GM23338 (cell line): Measurements from ENCODE around the gene RAD50. TPM values are rescaled to one million over a fixed set of nuclear protein-coding genes. Genes with fewer than 3 reads are reported as not detected.

ENCODE experiments used
- ATAC-seq: fragments of 200-7000 bp; cut with Tn5 transposase; 3 replicates; pipeline ENCODE4 v1.9.1; 2020
- DNase-seq: peaks from one replicate; pipeline ENCODE4 v3.0.0-alpha.2; 2015; ENCODE audit warnings: low spot score
- H2AFZ ChIP-seq: fragments of 200-600 bp; sonication (generic); 2 replicates; pipeline ENCODE4 v1.8.0; 2016; ENCODE audit warnings: antibody characterized with exemption, mild to moderate bottlenecking, moderate library complexity
- H3F3A ChIP-seq: fragments of 200-600 bp; sonication (generic); replicated peaks from 2 replicates; pipeline ENCODE4 v1.8.0; 2017; ENCODE audit warnings: antibody characterized with exemption, mixed run types, low read depth
- H3K27ac ChIP-seq: fragments of 200-600 bp; sonication (generic); 2 replicates; pipeline ENCODE4 v1.6.1; 2016; ENCODE audit warnings: low read depth
- H3K27me3 ChIP-seq: fragments of 200-600 bp; sonication (generic); 2 replicates; pipeline ENCODE4 v1.8.0; 2016; ENCODE audit warnings: mild to moderate bottlenecking, mixed run types, moderate library complexity; ENCODE audit not compliant: insufficient read depth
- H3K36me3 ChIP-seq: fragments of 200-600 bp; sonication (generic); 2 replicates; pipeline ENCODE4 v1.8.0; 2016; ENCODE audit warnings: mild to moderate bottlenecking; ENCODE audit not compliant: insufficient read depth
- H3K4me1 ChIP-seq: fragments of 200-600 bp; sonication (generic); 2 replicates; pipeline ENCODE4 v1.8.0; 2016; ENCODE audit warnings: mild to moderate bottlenecking, moderate library complexity; ENCODE audit not compliant: insufficient read depth
- H3K4me2 ChIP-seq: fragments of 200-600 bp; sonication (generic); 2 replicates; pipeline ENCODE4 v1.7.1; 2017; ENCODE audit warnings: mixed run types
- H3K4me3 ChIP-seq: fragments of 200-600 bp; sonication (generic); 2 replicates; pipeline ENCODE4 v1.6.1; 2016; ENCODE audit warnings: mixed run types
- H3K79me2 ChIP-seq: fragments of 200-600 bp; sonication (generic); replicated peaks from 2 replicates; pipeline ENCODE4 v1.8.0; 2017; ENCODE audit warnings: mild to moderate bottlenecking; ENCODE audit not compliant: insufficient read depth
- H3K9me2 ChIP-seq: fragments of 200-600 bp; sonication (generic); 2 replicates; pipeline ENCODE4 v1.8.0; 2017; ENCODE audit not compliant: insufficient read depth
- H4K20me1 ChIP-seq: fragments of 200-600 bp; sonication (generic); replicated peaks from 2 replicates; pipeline ENCODE4 v1.8.0; 2017; ENCODE audit warnings: mild to moderate bottlenecking; ENCODE audit not compliant: insufficient read depth
- H3K27ac Mint-ChIP-seq: 2 replicates; pipeline ENCODE4 v1.8.0; 2020; ENCODE audit warnings: inconsistent platforms, mild to moderate bottlenecking, moderate library complexity, mixed read lengths
- H3K27me3 Mint-ChIP-seq: 3 replicates; pipeline ENCODE4 v1.8.0; 2022; ENCODE audit warnings: low read depth, mild to moderate bottlenecking, moderate library complexity, mixed read lengths, inconsistent platforms; ENCODE audit not compliant: insufficient read depth, poor library complexity
- H3K36me3 Mint-ChIP-seq: 3 replicates; pipeline ENCODE4 v1.8.0; 2021; ENCODE audit warnings: low read depth, mild to moderate bottlenecking, inconsistent platforms, moderate library complexity, mixed read lengths
- H3K4me1 Mint-ChIP-seq: 3 replicates; pipeline ENCODE4 v1.8.0; 2020; ENCODE audit warnings: mild to moderate bottlenecking, inconsistent platforms, mixed read lengths
- H3K4me3 Mint-ChIP-seq: 3 replicates; pipeline ENCODE4 v1.8.0; 2021; ENCODE audit warnings: moderate library complexity, mild to moderate bottlenecking, inconsistent platforms, mixed read lengths
- H3K9me3 Mint-ChIP-seq: 3 replicates; pipeline ENCODE4 v1.8.0; 2020; ENCODE audit warnings: moderate library complexity, mild to moderate bottlenecking, inconsistent platforms, mixed read lengths
- EZH2 ChIP-seq: fragments of 200-600 bp; sonication (generic); IDR thresholded peaks from one replicate; pipeline ENCODE4 v1.8.0; 2017; ENCODE audit warnings: antibody characterized with exemption, mild to moderate bottlenecking, low read depth; ENCODE audit not compliant: unreplicated experiment
- EZH2phosphoT487 ChIP-seq: fragments of 200-600 bp; sonication (generic); IDR thresholded peaks from one replicate; pipeline ENCODE4 v1.8.1; 2018; ENCODE audit warnings: antibody characterized with exemption; ENCODE audit not compliant: unreplicated experiment
- JUNB ChIP-seq: IDR thresholded peaks from one replicate; pipeline ENCODE4 v1.6.1; 2016; ENCODE audit warnings: antibody characterized with exemption; ENCODE audit not compliant: unreplicated experiment
- NANOG ChIP-seq: IDR thresholded peaks from 2 replicates; pipeline ENCODE4 v1.6.1; 2016; ENCODE audit warnings: antibody characterized with exemption, borderline replicate concordance
- STAT1 ChIP-seq: IDR thresholded peaks from one replicate; pipeline ENCODE4 v1.6.1; 2016; ENCODE audit warnings: antibody characterized with exemption; ENCODE audit not compliant: unreplicated experiment
- polyA plus RNA-seq: library from polyadenylated mRNA; unstranded; fragments of >200 nt; fragmentation: Nextera tagmentation; extraction: Ambion mirVana; gene quantifications from 2 replicates; pipeline ENCODE4 v1.2.1, GENCODE V29; 2016
- total RNA-seq: library from RNA; depleted of rRNA; stranded (reverse); fragments of >200 nt; shearing (Covaris generic); gene quantifications from 2 replicates; pipeline ENCODE4 v1.2.3, GENCODE V29; 2014
- TF ChIP-seq, protein P1 (sequence below): fragments of 250-450 bp; sonication (Bioruptor Pico); IDR thresholded peaks from 2 replicates; pipeline ENCODE4 v1.5.0; 2020; ENCODE audit warnings: mild to moderate bottlenecking, moderate library complexity
- TF ChIP-seq, protein P2 (sequence below): IDR thresholded peaks from one replicate; pipeline ENCODE4 v1.6.1; 2018; ENCODE audit warnings: antibody characterized with exemption; ENCODE audit not compliant: unreplicated experiment
- TF ChIP-seq, protein P3 (sequence below): IDR thresholded peaks from 2 replicates; pipeline ENCODE4 v1.6.1; 2016; ENCODE audit warnings: antibody characterized with exemption

RAD50 gene
- total and polyA plus RNA-seq, 2 experiments from 2014 or later, result 27.0 to 52.2 TPM

DNA sequence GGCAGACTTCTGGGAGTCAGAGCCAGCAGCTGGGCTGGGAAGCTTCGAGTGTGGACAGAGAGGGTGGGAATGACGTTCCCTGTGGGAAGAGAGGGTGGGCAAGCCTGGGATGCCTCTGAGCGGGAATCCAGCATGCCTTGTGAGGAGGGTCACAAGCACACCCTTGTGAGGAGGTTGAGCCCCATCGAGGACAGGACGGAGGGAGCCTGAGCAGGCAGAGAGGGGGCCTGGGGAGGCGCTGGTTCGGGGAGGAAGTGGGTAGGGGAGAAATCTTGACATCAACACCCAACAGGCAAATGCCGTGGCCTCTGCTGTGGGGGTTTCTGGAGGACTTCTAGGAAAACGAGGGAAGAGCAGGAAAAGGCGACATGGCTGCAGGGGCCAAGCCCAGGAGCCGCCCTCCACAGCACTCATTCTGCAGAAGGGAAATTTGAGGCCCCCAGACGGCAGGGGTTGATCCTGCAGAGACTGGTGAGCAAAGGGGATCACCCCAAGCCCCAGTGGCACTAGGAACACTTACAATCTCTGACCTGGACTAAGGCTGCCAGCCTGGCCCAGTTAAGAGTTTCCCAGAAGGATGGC is 100.1 kb downstream of the RAD50 start (continued):
- TF ChIP-seq, protein P1, sequence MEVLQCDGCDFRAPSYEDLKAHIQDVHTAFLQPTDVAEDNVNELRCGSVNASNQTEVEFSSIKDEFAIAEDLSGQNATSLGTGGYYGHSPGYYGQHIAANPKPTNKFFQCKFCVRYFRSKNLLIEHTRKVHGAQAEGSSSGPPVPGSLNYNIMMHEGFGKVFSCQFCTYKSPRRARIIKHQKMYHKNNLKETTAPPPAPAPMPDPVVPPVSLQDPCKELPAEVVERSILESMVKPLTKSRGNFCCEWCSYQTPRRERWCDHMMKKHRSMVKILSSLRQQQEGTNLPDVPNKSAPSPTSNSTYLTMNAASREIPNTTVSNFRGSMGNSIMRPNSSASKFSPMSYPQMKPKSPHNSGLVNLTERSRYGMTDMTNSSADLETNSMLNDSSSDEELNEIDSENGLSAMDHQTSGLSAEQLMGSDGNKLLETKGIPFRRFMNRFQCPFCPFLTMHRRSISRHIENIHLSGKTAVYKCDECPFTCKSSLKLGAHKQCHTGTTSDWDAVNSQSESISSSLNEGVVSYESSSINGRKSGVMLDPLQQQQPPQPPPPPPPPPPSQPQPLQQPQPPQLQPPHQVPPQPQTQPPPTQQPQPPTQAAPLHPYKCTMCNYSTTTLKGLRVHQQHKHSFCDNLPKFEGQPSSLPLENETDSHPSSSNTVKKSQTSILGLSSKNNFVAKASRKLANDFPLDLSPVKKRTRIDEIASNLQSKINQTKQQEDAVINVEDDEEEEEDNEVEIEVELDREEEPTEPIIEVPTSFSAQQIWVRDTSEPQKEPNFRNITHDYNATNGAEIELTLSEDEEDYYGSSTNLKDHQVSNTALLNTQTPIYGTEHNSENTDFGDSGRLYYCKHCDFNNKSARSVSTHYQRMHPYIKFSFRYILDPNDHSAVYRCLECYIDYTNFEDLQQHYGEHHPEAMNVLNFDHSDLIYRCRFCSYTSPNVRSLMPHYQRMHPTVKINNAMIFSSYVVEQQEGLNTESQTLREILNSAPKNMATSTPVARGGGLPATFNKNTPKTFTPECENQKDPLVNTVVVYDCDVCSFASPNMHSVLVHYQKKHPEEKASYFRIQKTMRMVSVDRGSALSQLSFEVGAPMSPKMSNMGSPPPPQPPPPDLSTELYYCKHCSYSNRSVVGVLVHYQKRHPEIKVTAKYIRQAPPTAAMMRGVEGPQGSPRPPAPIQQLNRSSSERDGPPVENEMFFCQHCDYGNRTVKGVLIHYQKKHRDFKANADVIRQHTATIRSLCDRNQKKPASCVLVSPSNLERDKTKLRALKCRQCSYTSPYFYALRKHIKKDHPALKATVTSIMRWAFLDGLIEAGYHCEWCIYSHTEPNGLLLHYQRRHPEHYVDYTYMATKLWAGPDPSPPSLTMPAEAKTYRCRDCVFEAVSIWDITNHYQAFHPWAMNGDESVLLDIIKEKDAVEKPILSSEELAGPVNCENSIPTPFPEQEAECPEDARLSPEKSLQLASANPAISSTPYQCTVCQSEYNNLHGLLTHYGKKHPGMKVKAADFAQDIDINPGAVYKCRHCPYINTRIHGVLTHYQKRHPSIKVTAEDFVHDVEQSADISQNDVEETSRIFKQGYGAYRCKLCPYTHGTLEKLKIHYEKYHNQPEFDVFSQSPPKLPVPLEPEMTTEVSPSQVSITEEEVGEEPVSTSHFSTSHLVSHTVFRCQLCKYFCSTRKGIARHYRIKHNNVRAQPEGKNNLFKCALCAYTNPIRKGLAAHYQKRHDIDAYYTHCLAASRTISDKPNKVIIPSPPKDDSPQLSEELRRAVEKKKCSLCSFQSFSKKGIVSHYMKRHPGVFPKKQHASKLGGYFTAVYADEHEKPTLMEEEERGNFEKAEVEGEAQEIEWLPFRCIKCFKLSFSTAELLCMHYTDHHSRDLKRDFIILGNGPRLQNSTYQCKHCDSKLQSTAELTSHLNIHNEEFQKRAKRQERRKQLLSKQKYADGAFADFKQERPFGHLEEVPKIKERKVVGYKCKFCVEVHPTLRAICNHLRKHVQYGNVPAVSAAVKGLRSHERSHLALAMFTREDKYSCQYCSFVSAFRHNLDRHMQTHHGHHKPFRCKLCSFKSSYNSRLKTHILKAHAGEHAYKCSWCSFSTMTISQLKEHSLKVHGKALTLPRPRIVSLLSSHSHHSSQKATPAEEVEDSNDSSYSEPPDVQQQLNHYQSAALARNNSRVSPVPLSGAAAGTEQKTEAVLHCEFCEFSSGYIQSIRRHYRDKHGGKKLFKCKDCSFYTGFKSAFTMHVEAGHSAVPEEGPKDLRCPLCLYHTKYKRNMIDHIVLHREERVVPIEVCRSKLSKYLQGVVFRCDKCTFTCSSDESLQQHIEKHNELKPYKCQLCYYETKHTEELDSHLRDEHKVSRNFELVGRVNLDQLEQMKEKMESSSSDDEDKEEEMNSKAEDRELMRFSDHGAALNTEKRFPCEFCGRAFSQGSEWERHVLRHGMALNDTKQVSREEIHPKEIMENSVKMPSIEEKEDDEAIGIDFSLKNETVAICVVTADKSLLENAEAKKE (CRISPR knock-in tag), result no peak

DNA sequence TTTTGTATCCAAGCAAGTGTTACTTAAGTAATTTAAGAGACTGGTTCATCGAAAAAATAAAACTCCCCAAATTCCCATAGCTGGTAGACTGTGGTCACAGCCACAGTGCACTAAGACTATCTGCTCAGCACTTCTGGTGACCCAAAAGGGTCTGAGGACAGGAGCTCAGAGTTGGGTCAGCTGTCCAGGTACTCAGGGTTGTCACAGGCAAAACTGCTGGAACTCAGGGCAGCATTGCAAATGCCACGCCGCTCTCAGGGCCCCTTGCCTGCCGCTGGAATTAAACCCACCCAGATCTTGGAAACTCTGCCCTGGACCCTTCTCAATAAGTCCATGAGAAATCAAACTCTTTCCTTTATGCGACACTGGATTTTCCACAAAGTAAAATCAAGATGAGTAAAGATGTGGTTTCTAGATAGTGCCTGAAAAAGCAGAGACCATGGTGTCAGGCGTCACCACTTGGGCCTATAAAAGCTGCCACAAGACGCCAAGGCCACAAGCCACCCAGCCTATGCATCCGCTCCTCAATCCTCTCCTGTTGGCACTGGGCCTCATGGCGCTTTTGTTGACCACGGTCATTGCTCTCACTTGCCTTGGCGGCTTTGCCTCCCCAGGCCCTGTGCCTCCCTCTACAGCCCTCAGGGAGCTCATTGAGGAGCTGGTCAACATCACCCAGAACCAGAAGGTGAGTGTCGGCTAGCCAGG is 101.1 kb downstream of the RAD50 start, which contains the start of gene IL13:
IL13 (plus strand) TSS at position 498 of the 705 bp plus-strand sequence; CDS start at position 512, 14 bp downstream.
- no peak for DNase-seq
- TF ChIP-seq NANOG, result no peak
- no peak for TF ChIP-seq EZH2phosphoT487
- TF ChIP-seq, protein P2, sequence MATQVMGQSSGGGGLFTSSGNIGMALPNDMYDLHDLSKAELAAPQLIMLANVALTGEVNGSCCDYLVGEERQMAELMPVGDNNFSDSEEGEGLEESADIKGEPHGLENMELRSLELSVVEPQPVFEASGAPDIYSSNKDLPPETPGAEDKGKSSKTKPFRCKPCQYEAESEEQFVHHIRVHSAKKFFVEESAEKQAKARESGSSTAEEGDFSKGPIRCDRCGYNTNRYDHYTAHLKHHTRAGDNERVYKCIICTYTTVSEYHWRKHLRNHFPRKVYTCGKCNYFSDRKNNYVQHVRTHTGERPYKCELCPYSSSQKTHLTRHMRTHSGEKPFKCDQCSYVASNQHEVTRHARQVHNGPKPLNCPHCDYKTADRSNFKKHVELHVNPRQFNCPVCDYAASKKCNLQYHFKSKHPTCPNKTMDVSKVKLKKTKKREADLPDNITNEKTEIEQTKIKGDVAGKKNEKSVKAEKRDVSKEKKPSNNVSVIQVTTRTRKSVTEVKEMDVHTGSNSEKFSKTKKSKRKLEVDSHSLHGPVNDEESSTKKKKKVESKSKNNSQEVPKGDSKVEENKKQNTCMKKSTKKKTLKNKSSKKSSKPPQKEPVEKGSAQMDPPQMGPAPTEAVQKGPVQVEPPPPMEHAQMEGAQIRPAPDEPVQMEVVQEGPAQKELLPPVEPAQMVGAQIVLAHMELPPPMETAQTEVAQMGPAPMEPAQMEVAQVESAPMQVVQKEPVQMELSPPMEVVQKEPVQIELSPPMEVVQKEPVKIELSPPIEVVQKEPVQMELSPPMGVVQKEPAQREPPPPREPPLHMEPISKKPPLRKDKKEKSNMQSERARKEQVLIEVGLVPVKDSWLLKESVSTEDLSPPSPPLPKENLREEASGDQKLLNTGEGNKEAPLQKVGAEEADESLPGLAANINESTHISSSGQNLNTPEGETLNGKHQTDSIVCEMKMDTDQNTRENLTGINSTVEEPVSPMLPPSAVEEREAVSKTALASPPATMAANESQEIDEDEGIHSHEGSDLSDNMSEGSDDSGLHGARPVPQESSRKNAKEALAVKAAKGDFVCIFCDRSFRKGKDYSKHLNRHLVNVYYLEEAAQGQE, result no peak
- TF ChIP-seq JUNB, result no peak
- TF ChIP-seq STAT1, result no peak
- TF ChIP-seq EZH2, result no peak
- TF ChIP-seq, protein P3, sequence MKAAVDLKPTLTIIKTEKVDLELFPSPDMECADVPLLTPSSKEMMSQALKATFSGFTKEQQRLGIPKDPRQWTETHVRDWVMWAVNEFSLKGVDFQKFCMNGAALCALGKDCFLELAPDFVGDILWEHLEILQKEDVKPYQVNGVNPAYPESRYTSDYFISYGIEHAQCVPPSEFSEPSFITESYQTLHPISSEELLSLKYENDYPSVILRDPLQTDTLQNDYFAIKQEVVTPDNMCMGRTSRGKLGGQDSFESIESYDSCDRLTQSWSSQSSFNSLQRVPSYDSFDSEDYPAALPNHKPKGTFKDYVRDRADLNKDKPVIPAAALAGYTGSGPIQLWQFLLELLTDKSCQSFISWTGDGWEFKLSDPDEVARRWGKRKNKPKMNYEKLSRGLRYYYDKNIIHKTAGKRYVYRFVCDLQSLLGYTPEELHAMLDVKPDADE, result no peak

More for the DNA sequence above, 101.1 kb downstream of the RAD50 start, which contains the start of gene IL13:
- H3K27me3 Mint-ChIP-seq, result peaks cover 45% of the 10 kb centered on the region
- Histone ChIP-seq H3F3A (0 out of 2 replicates have a peak, but pooled peaks cover 4% of the 10 kb centered on the region), H3K4me3 (no peak within 1 kb of the TSS), H3K9me2 (no peaks in the 10 kb centered on the region), H3K27ac (no peak within 1 kb of the TSS), H3K79me2 (no peaks in the 10 kb centered on the region), H3K27me3 (peaks cover 42% of the 10 kb centered on the region), H2AFZ (peak within 1 kb of the TSS; percentile 94), H4K20me1 (no peaks in the 10 kb centered on the region), H3K36me3 (no peaks in the 10 kb centered on the region), H3K4me1 (no peaks in the 10 kb centered on the region; the same call in none of the 2 replicates), H3K4me2 (no peak within 1 kb of the TSS)
- no peak within 1 kb of the TSS for H3K4me3 Mint-ChIP-seq
- no peak for ATAC-seq
- no peak within 1 kb of the TSS for H3K27ac Mint-ChIP-seq
- H3K9me3 Mint-ChIP-seq, result no peaks in the 10 kb centered on the region; the same call in 1 of the 3 replicates
- H3K36me3 Mint-ChIP-seq, result peaks cover 3% of the 10 kb centered on the region; the same call in 1 of the 3 replicates
- peaks cover 6% of the 10 kb centered on the region; the same call in 2 of the 3 replicates for H3K4me1 Mint-ChIP-seq
